ENCODE measurements around the gene INF2.

Gene INF2

GRCh38 chr14:104715871-104716270 lies 26.5 kb downstream of the INF2 start:
- Histone ChIP-seq H3K9me2 (ENCODE audit: low read depth, low read length) (no peaks in the 10 kb centered on the region), H3F3A (ENCODE audit: insufficient read depth, low read length) (no peaks in the 10 kb centered on the region), H3K9me3 (ENCODE audit: low read length) (no peaks in the 10 kb centered on the region), H3K36me3 (ENCODE audit: insufficient read depth, low read length) (no peaks in the 10 kb centered on the region), H2AFZ (ENCODE audit: low read length) (no peak overlapping the region), H3K4me3 (ENCODE audit: low read depth, low read length, poor library complexity, severe bottlenecking) (no peak overlapping the region), H3K9ac (ENCODE audit: low read length) (no peak overlapping the region), H3K79me2 (ENCODE audit: insufficient read depth, low read length) (no peaks in the 10 kb centered on the region), H4K20me1 (ENCODE audit: insufficient read depth, low read length) (no peaks in the 10 kb centered on the region), H3K4me2 (ENCODE audit: low read length) (no peak overlapping the region), H3K4me1 (ENCODE audit: insufficient read depth, low read length, severe bottlenecking) (peaks cover 11% of the 10 kb centered on the region), H3K27me3 (ENCODE audit: insufficient read depth, low read length) (peaks cover 16% of the 10 kb centered on the region; the same call in 1 of the 2 replicates), H3K27ac (ENCODE audit: low read depth, low read length, poor library complexity, severe bottlenecking) (no peak overlapping the region)
- TF ChIP-seq EZH2 (IDR thresholded peaks at IDR 0.05; ENCODE audit: borderline replicate concordance, low read length) (no peak), CTCF (IDR thresholded peaks at IDR 0.05; ENCODE audit: low read length) (no peak)

DNA sequence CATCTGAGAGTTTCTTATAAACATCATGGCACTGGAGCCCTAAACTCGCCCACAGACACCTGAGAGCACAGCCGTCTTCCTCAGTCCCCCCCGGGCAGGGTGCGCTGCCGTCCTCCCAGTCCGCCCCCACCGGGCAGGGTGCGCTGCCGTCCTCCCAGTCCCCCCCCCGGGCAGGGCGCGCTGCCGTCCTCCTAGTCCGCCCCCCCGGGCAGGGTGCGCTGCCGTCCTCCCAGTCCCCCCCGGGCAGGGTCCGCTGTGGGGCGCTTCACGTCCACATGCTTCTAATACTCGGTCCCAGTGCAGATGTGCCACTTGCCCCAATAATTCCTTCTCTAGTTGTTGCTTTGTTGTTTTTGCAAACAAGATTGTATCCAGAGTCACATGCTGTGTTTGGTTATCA lies 27.7 kb downstream of the INF2 start:
- no peaks in the 10 kb centered on the region for H3K36me3 ChIP-seq (ENCODE audit: insufficient read depth, low read length)
- H3K9ac ChIP-seq (ENCODE audit: low read length): no peak overlapping the region
- no peaks in the 10 kb centered on the region for H3K9me3 ChIP-seq (ENCODE audit: low read length)
- H3K4me2 ChIP-seq (ENCODE audit: low read length): no peak overlapping the region; the same call in 1 of the 2 replicates
- TF ChIP-seq CTCF (IDR thresholded peaks at IDR 0.05; ENCODE audit: low read length) (no peak), EZH2 (IDR thresholded peaks at IDR 0.05; ENCODE audit: borderline replicate concordance, low read length) (no peak)
- H3K4me1 ChIP-seq (ENCODE audit: insufficient read depth, low read length, severe bottlenecking): peaks cover 11% of the 10 kb centered on the region
- H3K9me2 ChIP-seq (ENCODE audit: low read depth, low read length): no peaks in the 10 kb centered on the region
- no peak overlapping the region for H3K4me3 ChIP-seq (ENCODE audit: low read depth, low read length, poor library complexity, severe bottlenecking)
- no peaks in the 10 kb centered on the region for H3K79me2 ChIP-seq (ENCODE audit: insufficient read depth, low read length)
- no peak overlapping the region for H2AFZ ChIP-seq (ENCODE audit: low read length)
- H3F3A ChIP-seq (ENCODE audit: insufficient read depth, low read length): no peaks in the 10 kb centered on the region
- H4K20me1 ChIP-seq (ENCODE audit: insufficient read depth, low read length): no peaks in the 10 kb centered on the region
- no peak overlapping the region for H3K27ac ChIP-seq (ENCODE audit: low read depth, low read length, poor library complexity, severe bottlenecking)
- peaks cover 7% of the 10 kb centered on the region; the same call in 1 of the 2 replicates for H3K27me3 ChIP-seq (ENCODE audit: insufficient read depth, low read length)

DNA sequence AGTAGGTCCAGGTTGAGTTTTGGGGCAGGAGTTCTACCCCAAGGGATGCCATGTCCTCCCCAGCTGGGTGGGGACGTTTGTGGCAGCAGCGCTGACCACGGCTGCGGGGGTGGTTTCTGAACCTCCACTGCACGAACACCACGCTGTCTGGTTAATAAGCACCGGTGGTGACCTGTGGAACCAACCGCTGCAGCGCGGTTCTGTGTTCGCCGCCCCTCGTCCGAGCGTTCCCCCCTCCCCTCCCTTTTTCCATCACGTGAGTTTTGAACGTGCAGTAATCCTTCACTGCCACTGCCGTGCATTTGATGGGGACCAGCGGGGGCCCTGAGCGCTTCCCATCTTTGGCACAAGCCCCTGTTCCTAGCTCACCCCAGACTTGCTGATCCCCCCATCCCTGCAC lies 28.2 kb downstream of the INF2 start:
- H3K4me2 ChIP-seq (ENCODE audit: low read length): peak overlapping the region; percentile 27; the same call in 1 of the 2 replicates
- no peaks in the 10 kb centered on the region for H3K36me3 ChIP-seq (ENCODE audit: insufficient read depth, low read length)
- no peak overlapping the region for H3K27ac ChIP-seq (ENCODE audit: low read depth, low read length, poor library complexity, severe bottlenecking)
- H4K20me1 ChIP-seq (ENCODE audit: insufficient read depth, low read length): no peaks in the 10 kb centered on the region
- H3F3A ChIP-seq (ENCODE audit: insufficient read depth, low read length): no peaks in the 10 kb centered on the region
- TF ChIP-seq CTCF (IDR thresholded peaks at IDR 0.05; ENCODE audit: low read length) (no peak), EZH2 (IDR thresholded peaks at IDR 0.05; ENCODE audit: borderline replicate concordance, low read length) (no peak)
- H2AFZ ChIP-seq (ENCODE audit: low read length): peak overlapping the region; percentile 62; the same call in 1 of the 2 replicates
- H3K9me2 ChIP-seq (ENCODE audit: low read depth, low read length): no peaks in the 10 kb centered on the region
- H3K9ac ChIP-seq (ENCODE audit: low read length): no peak overlapping the region; the same call in 1 of the 2 replicates
- H3K4me3 ChIP-seq (ENCODE audit: low read depth, low read length, poor library complexity, severe bottlenecking): no peak overlapping the region
- no peaks in the 10 kb centered on the region for H3K9me3 ChIP-seq (ENCODE audit: low read length)
- peaks cover 8% of the 10 kb centered on the region; the same call in 1 of the 2 replicates for H3K27me3 ChIP-seq (ENCODE audit: insufficient read depth, low read length)
- H3K79me2 ChIP-seq (ENCODE audit: insufficient read depth, low read length): no peaks in the 10 kb centered on the region
- H3K4me1 ChIP-seq (ENCODE audit: insufficient read depth, low read length, severe bottlenecking): peaks cover 11% of the 10 kb centered on the region
